Measurements from ENCODE around the gene APOE.

Gene APOE

GRCh38 chr19:44951179-44952159 is 45.9 kb downstream of the APOE start:
- DNase-seq = peak in 54 of 56 donors; percentile 13 to 89 (median 74)

GRCh38 chr19:44954278-44954648 is 48.7 kb downstream of the APOE start:
- DNase-seq = peak in 2 of 56 donors; percentile 33 to 52

GRCh38 chr19:44954649-44955504 is 49.3 kb downstream of the APOE start, which contains the start of gene CLPTM1:
Gene CLPTM1 (plus strand): TSS chr19:44955380. CDS start chr19:44955396, 16 bp downstream.
- DNase-seq = peak; percentile 67 to 98 (median 92)

- DNase-seq = no peak
Observed at GRCh38 chr19:44955505-44956439, 50.2 kb downstream of the APOE start.

GRCh38 chr19:44957526-44957925 is 51.9 kb downstream of the APOE start:
- DNase-seq = no peak

GRCh38 chr19:44958090-44958489 is 52.5 kb downstream of the APOE start:
- DNase-seq = no peak
